Left ventricle myocardium inferior (tissue), 1 donor: ENCODE results near the gene ITGA7. TPM values are rescaled to one million over a fixed set of nuclear protein-coding genes. Genes with fewer than 3 reads are reported as not detected.

ENCODE experiments used
- DNase-seq: peaks from one replicate; pipeline ENCODE4 v3.0.0-alpha.2; 2020
- H3K27ac ChIP-seq: fragments of 200-600 bp; replicated peaks from 2 replicates; pipeline ENCODE4 v1.8.0; 2021
- H3K27me3 ChIP-seq: fragments of 200-600 bp; 2 replicates; pipeline ENCODE4 v1.8.0; 2021; ENCODE audit warnings: low read depth
- H3K36me3 ChIP-seq: fragments of 200-600 bp; 2 replicates; pipeline ENCODE4 v1.8.0; 2021
- H3K4me1 ChIP-seq: fragments of 200-600 bp; 2 replicates; pipeline ENCODE4 v1.8.0; 2021
- H3K4me3 ChIP-seq: fragments of 200-600 bp; 2 replicates; pipeline ENCODE4 v1.8.0; 2021; ENCODE audit warnings: mild to moderate bottlenecking, moderate library complexity
- H3K9me3 ChIP-seq: fragments of 200-600 bp; replicated peaks from 2 replicates; pipeline ENCODE4 v1.8.0; 2021
- CTCF ChIP-seq: fragments of 200-600 bp; IDR thresholded peaks from 2 replicates; pipeline ENCODE4 v1.8.0; 2021; ENCODE audit warnings: antibody characterized with exemption, mild to moderate bottlenecking, borderline replicate concordance
- intact Hi-C: fragments of 100-400 bp; cut with micrococcal nuclease; formaldehyde crosslinking; loops from one replicate; pipeline ENCODE4 v1.11.0; 2022
- total RNA-seq: library from RNA; stranded (reverse); fragmentation: NEBNext Ultra II Directional; extraction: Animal tissue kit (Norgen Biotek cat#: 25700); gene quantifications from one replicate; pipeline ENCODE4 v1.2.1, GENCODE V29; 2021
- donor health status: DM: no; HTN: yes; CAD: no; lungs with severe emphysema.

ITGA7 gene
- total RNA-seq, 1 donor from 2014 or later, result 520 TPM

GRCh38 chr12:55745361-55746173 lies 37.9 kb upstream of the ITGA7 start:
- Histone ChIP-seq H3K27ac (peak overlapping the region; percentile 66), H3K9me3 (no peaks in the 10 kb centered on the region), H3K4me3 (peak overlapping the region; percentile 77), H3K4me1 (peaks cover 55% of the 10 kb centered on the region), H3K27me3 (no peaks in the 10 kb centered on the region), H3K36me3 (no peaks in the 10 kb centered on the region)
- TF ChIP-seq CTCF, result no peak
- DNase-seq, result peak; percentile 28
- intact Hi-C loops, result loop anchor here (10.0 kb wide), 1 partner anchor 49 kb away; no protein-coding TSS in a partner anchor

GRCh38 chr12:55744340-55745030 lies 36.8 kb upstream of the ITGA7 start:
- intact Hi-C loops, result loop anchor here (10.0 kb wide), 1 partner anchor 50 kb away; no protein-coding TSS in a partner anchor
- TF ChIP-seq CTCF, result no peak
- Histone ChIP-seq H3K36me3 (no peaks in the 10 kb centered on the region), H3K27me3 (no peaks in the 10 kb centered on the region), H3K27ac (peak overlapping the region; percentile 66), H3K4me1 (peaks cover 55% of the 10 kb centered on the region), H3K4me3 (peak overlapping the region; percentile 77), H3K9me3 (no peaks in the 10 kb centered on the region)
- DNase-seq, result no peak

GRCh38 chr12:55743406-55744339 lies 36.0 kb upstream of the ITGA7 start:
- no peak for TF ChIP-seq CTCF
- peak overlapping the region; percentile 77 for H3K4me3 ChIP-seq
- intact Hi-C loops, result loop anchor here (10.0 kb wide), 1 partner anchor 51 kb away; no protein-coding TSS in a partner anchor
- H3K36me3 ChIP-seq, result no peaks in the 10 kb centered on the region
- DNase-seq, result peak; percentile 45
- H3K9me3 ChIP-seq, result no peaks in the 10 kb centered on the region
- peak overlapping the region; percentile 67 for H3K27ac ChIP-seq
- H3K27me3 ChIP-seq, result no peaks in the 10 kb centered on the region
- peaks cover 55% of the 10 kb centered on the region for H3K4me1 ChIP-seq

- Histone ChIP-seq H3K36me3 (no peaks in the 10 kb centered on the region), H3K4me3 (peak within 1 kb of the TSS; percentile 77), H3K27me3 (no peaks in the 10 kb centered on the region), H3K9me3 (no peaks in the 10 kb centered on the region), H3K27ac (peak within 1 kb of the TSS; percentile 67), H3K4me1 (peaks cover 58% of the 10 kb centered on the region)
- peak; percentile 84 for DNase-seq
- intact Hi-C loops, result loop anchor here (10.0 kb wide), 1 partner anchor 52 kb away; no protein-coding TSS in a partner anchor
- TF ChIP-seq CTCF, result no peak
These were observed 35.2 kb upstream of the ITGA7 start, which contains the start of gene GDF11 for GRCh38 chr12:55742719-55743405. TSS of gene GDF11 (plus strand) at chr12:55743122. CDS start at chr12:55743317, 195 bp downstream.
